ENCODE data around the gene BACH2. TPM values are rescaled to one million over a fixed set of nuclear protein-coding genes. Genes with fewer than 3 reads are reported as not detected.
A peak's percentile ranks its signal among the peaks of the same experiment; 100 is the strongest.
"Not testable (repeated sequence)": the region's sequence is repeated elsewhere in the genome, so short reads cannot be mapped to it uniquely, and the experiment has no call there.

BACH2 gene
- polyA plus RNA-seq, 1 donor (not counting 4 experiments of a cell fraction or from before 2014, with no cell fraction given), result 0.50 TPM

DNA sequence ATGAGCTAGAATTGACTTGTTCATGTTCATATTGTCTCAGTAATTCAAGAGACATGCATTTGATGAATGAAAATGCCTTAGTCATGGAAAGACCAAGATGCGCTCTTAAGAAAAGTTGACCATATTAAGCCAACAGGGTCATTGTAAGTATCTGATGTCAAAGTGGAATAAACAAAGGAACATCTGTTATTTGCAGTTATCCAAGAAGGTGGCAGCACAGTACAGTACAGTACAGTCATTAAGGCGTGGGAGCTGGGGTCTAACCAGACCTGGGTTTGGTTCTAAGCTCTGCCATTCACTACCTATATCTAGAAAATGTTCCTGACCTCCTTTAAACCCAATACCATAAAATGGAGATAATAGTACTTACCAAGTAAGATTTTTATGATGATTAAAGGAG is 178.1 kb downstream of the BACH2 start:
- Histone ChIP-seq H4K20me1 (ENCODE audit: control insufficient read depth, extremely low read depth, insufficient read depth, low read length) (no peaks in the 10 kb centered on the region), H3K9ac (ENCODE audit: control insufficient read depth, extremely low read depth, insufficient read depth, low read length) (no peak overlapping the region), H3K4me3 (ENCODE audit: control insufficient read depth in 2 of 3, extremely low read depth in 1 of 3, insufficient read depth in 2 of 3, low read depth in 1 of 3, low read length in 3 of 3) (no peak overlapping the region), H3K79me2 (ENCODE audit: control insufficient read depth, insufficient read depth, low read length) (no peaks in the 10 kb centered on the region), H3K27me3 (ENCODE audit: control insufficient read depth, extremely low read depth, insufficient read depth, low read length) (no peaks in the 10 kb centered on the region), H3K9me3 (ENCODE audit: control insufficient read depth, low read depth, low read length) (no peaks in the 10 kb centered on the region), H3K4me1 (ENCODE audit: control insufficient read depth, extremely low read depth, insufficient read depth, low read length) (peaks cover 11% of the 10 kb centered on the region), H3K4me2 (ENCODE audit: control insufficient read depth, extremely low read depth, insufficient read depth, low read depth, low read length) (no peak overlapping the region), H3K36me3 (ENCODE audit: control insufficient read depth in 2 of 2, extremely low read depth in 1 of 2, insufficient read depth in 2 of 2, low read length in 2 of 2) (no peaks in the 10 kb centered on the region), H3K27ac (ENCODE audit: control insufficient read depth, insufficient read depth, low read length) (no peak overlapping the region), H3K9me1 (ENCODE audit: control insufficient read depth, extremely low read depth, insufficient read depth, low read length) (no peaks in the 10 kb centered on the region), H2AFZ (ENCODE audit: control insufficient read depth, low read length) (no peak overlapping the region)
- FAIRE-seq (peak; percentile 41), DNase-seq (ENCODE audit: low read depth, low spot score) (no peak)
- no peak for TF ChIP-seq EZH2 (IDR thresholded peaks at IDR 0.05; ENCODE audit: low read length)
- TF ChIP-seq, protein P1, sequence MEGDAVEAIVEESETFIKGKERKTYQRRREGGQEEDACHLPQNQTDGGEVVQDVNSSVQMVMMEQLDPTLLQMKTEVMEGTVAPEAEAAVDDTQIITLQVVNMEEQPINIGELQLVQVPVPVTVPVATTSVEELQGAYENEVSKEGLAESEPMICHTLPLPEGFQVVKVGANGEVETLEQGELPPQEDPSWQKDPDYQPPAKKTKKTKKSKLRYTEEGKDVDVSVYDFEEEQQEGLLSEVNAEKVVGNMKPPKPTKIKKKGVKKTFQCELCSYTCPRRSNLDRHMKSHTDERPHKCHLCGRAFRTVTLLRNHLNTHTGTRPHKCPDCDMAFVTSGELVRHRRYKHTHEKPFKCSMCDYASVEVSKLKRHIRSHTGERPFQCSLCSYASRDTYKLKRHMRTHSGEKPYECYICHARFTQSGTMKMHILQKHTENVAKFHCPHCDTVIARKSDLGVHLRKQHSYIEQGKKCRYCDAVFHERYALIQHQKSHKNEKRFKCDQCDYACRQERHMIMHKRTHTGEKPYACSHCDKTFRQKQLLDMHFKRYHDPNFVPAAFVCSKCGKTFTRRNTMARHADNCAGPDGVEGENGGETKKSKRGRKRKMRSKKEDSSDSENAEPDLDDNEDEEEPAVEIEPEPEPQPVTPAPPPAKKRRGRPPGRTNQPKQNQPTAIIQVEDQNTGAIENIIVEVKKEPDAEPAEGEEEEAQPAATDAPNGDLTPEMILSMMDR (optimal IDR thresholded peaks at IDR 0.05 in 1 of 3, IDR thresholded peaks at IDR 0.05 in 1 of 3, conservative IDR thresholded peaks at IDR 0.05 in 1 of 3; ENCODE audit: extremely low read depth in 1 of 3, insufficient read depth in 2 of 3, low read length in 3 of 3), result peak in 1 of 3 experiments; percentile 30
- dilution Hi-C loops (cut with MboI; ENCODE audit: extremely low pct_ligation_motif_present, low sequenced_read_pairs), result no loop called here

DNA sequence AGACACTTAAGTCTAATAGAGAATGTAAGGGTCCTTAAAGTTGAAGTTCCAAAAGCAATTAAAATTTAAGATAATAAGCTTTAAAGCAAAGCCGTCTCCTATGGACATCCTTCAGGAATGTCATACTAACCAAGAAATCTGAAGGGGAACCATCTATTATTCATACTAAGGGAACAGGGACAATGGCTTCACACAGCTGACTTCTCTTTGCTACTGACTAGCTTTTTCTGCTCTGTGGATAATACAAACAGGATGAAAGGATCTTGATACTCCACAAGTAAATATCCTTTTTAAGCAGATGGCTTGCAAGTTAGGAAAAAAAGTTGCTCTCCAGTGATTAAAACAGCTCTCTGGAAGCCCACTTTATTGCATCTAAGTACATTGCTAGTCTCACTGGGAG is 178.6 kb downstream of the BACH2 start:
- no peaks in the 10 kb centered on the region for H3K79me2 ChIP-seq (ENCODE audit: control insufficient read depth, insufficient read depth, low read length)
- no peaks in the 10 kb centered on the region for H3K9me3 ChIP-seq (ENCODE audit: control insufficient read depth, low read depth, low read length)
- dilution Hi-C loops (cut with MboI; ENCODE audit: extremely low pct_ligation_motif_present, low sequenced_read_pairs), result no loop called here
- no peak overlapping the region for H3K4me3 ChIP-seq (ENCODE audit: control insufficient read depth in 2 of 3, extremely low read depth in 1 of 3, insufficient read depth in 2 of 3, low read depth in 1 of 3, low read length in 3 of 3)
- no peak overlapping the region for H3K9ac ChIP-seq (ENCODE audit: control insufficient read depth, extremely low read depth, insufficient read depth, low read length)
- no peak overlapping the region for H3K4me2 ChIP-seq (ENCODE audit: control insufficient read depth, extremely low read depth, insufficient read depth, low read depth, low read length)
- H2AFZ ChIP-seq (ENCODE audit: control insufficient read depth, low read length), result no peak overlapping the region
- FAIRE-seq (no peak), DNase-seq (ENCODE audit: low read depth, low spot score) (no peak)
- H4K20me1 ChIP-seq (ENCODE audit: control insufficient read depth, extremely low read depth, insufficient read depth, low read length), result no peaks in the 10 kb centered on the region
- TF ChIP-seq EZH2 (IDR thresholded peaks at IDR 0.05; ENCODE audit: low read length), result no peak
- TF ChIP-seq, protein P1 (optimal IDR thresholded peaks at IDR 0.05 in 1 of 3, IDR thresholded peaks at IDR 0.05 in 1 of 3, conservative IDR thresholded peaks at IDR 0.05 in 1 of 3; ENCODE audit: extremely low read depth in 1 of 3, insufficient read depth in 2 of 3, low read length in 3 of 3), result no peak
- H3K27ac ChIP-seq (ENCODE audit: control insufficient read depth, insufficient read depth, low read length), result no peak overlapping the region
- peaks cover 11% of the 10 kb centered on the region for H3K4me1 ChIP-seq (ENCODE audit: control insufficient read depth, extremely low read depth, insufficient read depth, low read length)
- no peaks in the 10 kb centered on the region for H3K27me3 ChIP-seq (ENCODE audit: control insufficient read depth, extremely low read depth, insufficient read depth, low read length)
- H3K36me3 ChIP-seq (ENCODE audit: control insufficient read depth in 2 of 2, extremely low read depth in 1 of 2, insufficient read depth in 2 of 2, low read length in 2 of 2), result no peaks in the 10 kb centered on the region
- no peaks in the 10 kb centered on the region for H3K9me1 ChIP-seq (ENCODE audit: control insufficient read depth, extremely low read depth, insufficient read depth, low read length)

GRCh38 chr6:90116126-90116525 is 180.5 kb downstream of the BACH2 start:
- H3K4me3 ChIP-seq (ENCODE audit: control insufficient read depth in 2 of 3, extremely low read depth in 1 of 3, insufficient read depth in 2 of 3, low read depth in 1 of 3, low read length in 3 of 3); dilution Hi-C loops (cut with MboI; ENCODE audit: extremely low pct_ligation_motif_present, low sequenced_read_pairs): not testable (repeated sequence)

More at GRCh38 chr6:90116126-90116525, 180.5 kb downstream of the BACH2 start:
- not testable (repeated sequence) for H3K79me2 ChIP-seq (ENCODE audit: control insufficient read depth, insufficient read depth, low read length); H3K27ac ChIP-seq (ENCODE audit: control insufficient read depth, insufficient read depth, low read length); H3K36me3 ChIP-seq (ENCODE audit: control insufficient read depth in 2 of 2, extremely low read depth in 1 of 2, insufficient read depth in 2 of 2, low read length in 2 of 2); H3K4me2 ChIP-seq (ENCODE audit: control insufficient read depth, extremely low read depth, insufficient read depth, low read depth, low read length); H3K27me3 ChIP-seq (ENCODE audit: control insufficient read depth, extremely low read depth, insufficient read depth, low read length); DNase-seq (ENCODE audit: low read depth, low spot score); FAIRE-seq; H3K9ac ChIP-seq (ENCODE audit: control insufficient read depth, extremely low read depth, insufficient read depth, low read length); H3K9me3 ChIP-seq (ENCODE audit: control insufficient read depth, low read depth, low read length); H3K9me1 ChIP-seq (ENCODE audit: control insufficient read depth, extremely low read depth, insufficient read depth, low read length); H4K20me1 ChIP-seq (ENCODE audit: control insufficient read depth, extremely low read depth, insufficient read depth, low read length); H2AFZ ChIP-seq (ENCODE audit: control insufficient read depth, low read length); H3K4me1 ChIP-seq (ENCODE audit: control insufficient read depth, extremely low read depth, insufficient read depth, low read length)

Measured in keratinocyte (primary cell).